ENCODE measurements around the gene DGKI. TPM values are rescaled to one million over a fixed set of nuclear protein-coding genes. Genes with fewer than 3 reads are reported as not detected.

The DGKI gene
- total RNA-seq, 1 experiment from 2014 or later = 0.15 TPM

DNA sequence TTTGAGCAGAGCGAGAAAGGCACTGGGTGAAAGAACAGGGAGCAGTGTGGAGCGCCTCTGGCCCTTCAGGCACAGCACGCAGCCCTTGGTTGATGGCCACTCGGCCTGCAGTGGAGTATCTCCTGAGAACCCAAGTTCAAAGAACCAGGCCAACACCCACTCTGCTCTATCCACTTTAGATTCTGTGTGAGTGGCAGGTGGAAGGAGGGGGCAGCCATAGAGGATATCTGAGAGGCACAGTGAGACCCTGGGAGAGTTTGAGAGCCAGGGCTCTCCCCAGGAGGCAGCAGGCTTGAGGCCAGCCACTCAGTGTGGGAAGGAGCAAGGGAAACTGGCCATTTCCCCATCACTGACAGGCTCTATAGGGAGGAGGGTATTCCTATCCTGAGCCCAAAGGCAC, 450.7 kb downstream of the DGKI start (continued):
- TF ChIP-seq, protein P1, sequence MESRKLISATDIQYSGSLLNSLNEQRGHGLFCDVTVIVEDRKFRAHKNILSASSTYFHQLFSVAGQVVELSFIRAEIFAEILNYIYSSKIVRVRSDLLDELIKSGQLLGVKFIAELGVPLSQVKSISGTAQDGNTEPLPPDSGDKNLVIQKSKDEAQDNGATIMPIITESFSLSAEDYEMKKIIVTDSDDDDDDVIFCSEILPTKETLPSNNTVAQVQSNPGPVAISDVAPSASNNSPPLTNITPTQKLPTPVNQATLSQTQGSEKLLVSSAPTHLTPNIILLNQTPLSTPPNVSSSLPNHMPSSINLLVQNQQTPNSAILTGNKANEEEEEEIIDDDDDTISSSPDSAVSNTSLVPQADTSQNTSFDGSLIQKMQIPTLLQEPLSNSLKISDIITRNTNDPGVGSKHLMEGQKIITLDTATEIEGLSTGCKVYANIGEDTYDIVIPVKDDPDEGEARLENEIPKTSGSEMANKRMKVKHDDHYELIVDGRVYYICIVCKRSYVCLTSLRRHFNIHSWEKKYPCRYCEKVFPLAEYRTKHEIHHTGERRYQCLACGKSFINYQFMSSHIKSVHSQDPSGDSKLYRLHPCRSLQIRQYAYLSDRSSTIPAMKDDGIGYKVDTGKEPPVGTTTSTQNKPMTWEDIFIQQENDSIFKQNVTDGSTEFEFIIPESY (IDR thresholded peaks at IDR 0.05; ENCODE audit: extremely low read depth, insufficient replicate concordance, low read length) = no peak
- no peak for TF ChIP-seq YY1 (IDR thresholded peaks at IDR 0.05; ENCODE audit: extremely low read depth, insufficient replicate concordance, low read depth, low read length)
- TF ChIP-seq ZNF274 (IDR thresholded peaks at IDR 0.05; ENCODE audit: low read depth, low read length) = no peak
- TF ChIP-seq SP1 (IDR thresholded peaks at IDR 0.05; ENCODE audit: low read depth) = no peak
- no peak for TF ChIP-seq EZH2 (IDR thresholded peaks at IDR 0.05)
- no peak for TF ChIP-seq JUND (IDR thresholded peaks at IDR 0.05)
- TF ChIP-seq CEBPB (IDR thresholded peaks at IDR 0.05; ENCODE audit: low read depth) = no peak
- TF ChIP-seq CBX3 (IDR thresholded peaks at IDR 0.05; ENCODE audit: low read depth) = no peak
- TF ChIP-seq ELF1 (IDR thresholded peaks at IDR 0.05; ENCODE audit: borderline replicate concordance, low read depth) = no peak
- TF ChIP-seq EZH2phosphoT487 (IDR thresholded peaks at IDR 0.05; ENCODE audit: borderline replicate concordance) = no peak

GRCh38 chr7:137395420-137395819, 451.4 kb downstream of the DGKI start:
- Histone ChIP-seq H3K9ac (ENCODE audit: low read length) (no peak overlapping the region), H3K27ac (ENCODE audit: low read depth, low read length) (no peak overlapping the region), H3K36me3 (ENCODE audit: control insufficient read depth in 1 of 2, insufficient read depth in 2 of 2, low read length in 2 of 2) (no peaks in the 10 kb centered on the region), H3K4me1 (ENCODE audit: control insufficient read depth in 1 of 2, insufficient read depth in 2 of 2, low read length in 2 of 2) (no peaks in the 10 kb centered on the region), H3K4me3 (replicated peaks in 1 of 2; ENCODE audit: low read depth in 1 of 2, low read length in 2 of 2) (no peak overlapping the region), H3K4me2 (ENCODE audit: low read length) (no peak overlapping the region), H3K79me2 (ENCODE audit: insufficient read depth, low read length) (no peaks in the 10 kb centered on the region), H3K9me3 (ENCODE audit: control insufficient read depth in 1 of 2, insufficient read depth in 1 of 2, low read depth in 1 of 2, low read length in 2 of 2) (peaks cover 3 to 9% of the 10 kb centered on the region in 2 experiments; a peak in 2 of 4 replicates), H4K20me1 (ENCODE audit: insufficient read depth) (no peaks in the 10 kb centered on the region), H3K27me3 (ENCODE audit: insufficient read depth, low read length) (no peaks in the 10 kb centered on the region), H3K9me2 (ENCODE audit: insufficient read depth) (no peaks in the 10 kb centered on the region), H2AFZ (ENCODE audit: low read depth, low read length, poor library complexity, severe bottlenecking) (no peak overlapping the region)
- TF ChIP-seq RAD21 (IDR thresholded peaks at IDR 0.05; ENCODE audit: low read depth) = no peak
- no peak for TF ChIP-seq CBX3 (IDR thresholded peaks at IDR 0.05; ENCODE audit: low read depth)
- TF ChIP-seq YY1 (IDR thresholded peaks at IDR 0.05; ENCODE audit: extremely low read depth, insufficient replicate concordance, low read depth, low read length) = no peak
- TF ChIP-seq, protein P2, sequence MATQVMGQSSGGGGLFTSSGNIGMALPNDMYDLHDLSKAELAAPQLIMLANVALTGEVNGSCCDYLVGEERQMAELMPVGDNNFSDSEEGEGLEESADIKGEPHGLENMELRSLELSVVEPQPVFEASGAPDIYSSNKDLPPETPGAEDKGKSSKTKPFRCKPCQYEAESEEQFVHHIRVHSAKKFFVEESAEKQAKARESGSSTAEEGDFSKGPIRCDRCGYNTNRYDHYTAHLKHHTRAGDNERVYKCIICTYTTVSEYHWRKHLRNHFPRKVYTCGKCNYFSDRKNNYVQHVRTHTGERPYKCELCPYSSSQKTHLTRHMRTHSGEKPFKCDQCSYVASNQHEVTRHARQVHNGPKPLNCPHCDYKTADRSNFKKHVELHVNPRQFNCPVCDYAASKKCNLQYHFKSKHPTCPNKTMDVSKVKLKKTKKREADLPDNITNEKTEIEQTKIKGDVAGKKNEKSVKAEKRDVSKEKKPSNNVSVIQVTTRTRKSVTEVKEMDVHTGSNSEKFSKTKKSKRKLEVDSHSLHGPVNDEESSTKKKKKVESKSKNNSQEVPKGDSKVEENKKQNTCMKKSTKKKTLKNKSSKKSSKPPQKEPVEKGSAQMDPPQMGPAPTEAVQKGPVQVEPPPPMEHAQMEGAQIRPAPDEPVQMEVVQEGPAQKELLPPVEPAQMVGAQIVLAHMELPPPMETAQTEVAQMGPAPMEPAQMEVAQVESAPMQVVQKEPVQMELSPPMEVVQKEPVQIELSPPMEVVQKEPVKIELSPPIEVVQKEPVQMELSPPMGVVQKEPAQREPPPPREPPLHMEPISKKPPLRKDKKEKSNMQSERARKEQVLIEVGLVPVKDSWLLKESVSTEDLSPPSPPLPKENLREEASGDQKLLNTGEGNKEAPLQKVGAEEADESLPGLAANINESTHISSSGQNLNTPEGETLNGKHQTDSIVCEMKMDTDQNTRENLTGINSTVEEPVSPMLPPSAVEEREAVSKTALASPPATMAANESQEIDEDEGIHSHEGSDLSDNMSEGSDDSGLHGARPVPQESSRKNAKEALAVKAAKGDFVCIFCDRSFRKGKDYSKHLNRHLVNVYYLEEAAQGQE (IDR thresholded peaks at IDR 0.05; ENCODE audit: low read depth) = no peak
- no peak for TF ChIP-seq SP1 (IDR thresholded peaks at IDR 0.05; ENCODE audit: low read depth)
- no peak for TF ChIP-seq ZFX (IDR thresholded peaks at IDR 0.05)
- no peak for TF ChIP-seq CEBPB (IDR thresholded peaks at IDR 0.05; ENCODE audit: low read depth)
- TF ChIP-seq EZH2phosphoT487 (IDR thresholded peaks at IDR 0.05; ENCODE audit: borderline replicate concordance) = no peak
- no peak for TF ChIP-seq ATF3 (IDR thresholded peaks at IDR 0.05)
- TF ChIP-seq TCF7L2 (IDR thresholded peaks at IDR 0.05; ENCODE audit: borderline replicate concordance, extremely low read depth, insufficient read depth, insufficient read length) = no peak
- BruUV-seq (replicated peaks) = no TSS peak
- ATAC-seq = no peak
- ChIA-PET CTCF (no interaction called here), RAD21 (ENCODE audit: low non-redundant PET in 1 of 2, low total read pairs in 2 of 2, uncharacterized antibody in 2 of 2, unreplicated experiment in 2 of 2) (no interaction called here), POLR2A (no interaction called here)
- intact Hi-C loops (cut with micrococcal nuclease) = no loop called here
- no peak for DNase-seq (ENCODE audit: low read depth, low spot score)

All from HCT116 (cell line).